HCT116 (cell line): ENCODE results near the gene REEP6. TPM values are rescaled to one million over a fixed set of nuclear protein-coding genes. Genes with fewer than 3 reads are reported as not detected.

Experiments used
- ATAC-seq: fragments of 200-7000 bp; cut with Tn5 transposase; 2 replicates; pipeline ENCODE4 v1.9.1; 2020; ENCODE audit warnings: mild to moderate bottlenecking, moderate library complexity
- BruUV-seq: library from RNA; stranded (reverse); fragments of 400-500 nt; replicated peaks from 2 replicates; lab custom pipeline; 2021; lab: Mats Ljungman, UMichigan
- CTCF ChIA-PET: fragments of 300-600 bp; sonication (Branson Sonifier 250); formaldehyde crosslinking; loops from one replicate; lab custom pipeline; 2021; ENCODE audit warnings: antibody characterized with exemption; lab: Charles Lee
- POLR2A ChIA-PET: fragments of 300-600, 350-600 bp; sonication (Branson Sonifier 250); formaldehyde crosslinking; loops from one replicate; lab custom pipeline; 2021; ENCODE audit warnings: antibody characterized with exemption; lab: Charles Lee
- RAD21 ChIA-PET, 2 experiments: fragments of 300-600 bp; sonication (Branson Sonifier 250); formaldehyde crosslinking; loops; one replicate each; lab custom pipeline; 2023; ENCODE audit warnings: low total read pairs in 2 of 2; ENCODE audit not compliant: uncharacterized antibody in 2 of 2, unreplicated experiment in 2 of 2, low non-redundant PET in 1 of 2; lab: Charles Lee
- DNase-seq: peaks from one replicate; pipeline ENCODE4 v3.0.0-alpha.2; 2010; ENCODE audit warnings: low read depth, low spot score
- H2AFZ ChIP-seq: fragments of 200-600 bp; shearing (Covaris generic), sonication (generic); 2 replicates; pipeline ENCODE4 v1.6.1; 2017; ENCODE audit warnings: low read depth, mixed run types, mixed read lengths, antibody characterized with exemption, low read length; ENCODE audit not compliant: poor library complexity, severe bottlenecking
- H3K27ac ChIP-seq: 2 replicates; pipeline ENCODE4 v1.5.1; 2012; ENCODE audit warnings: low read depth, low read length
- H3K27me3 ChIP-seq: fragments of 200-600 bp; sonication (generic); 2 replicates; pipeline ENCODE4 v1.6.1; 2016; ENCODE audit warnings: mixed run types, low read length, mixed read lengths; ENCODE audit not compliant: insufficient read depth
- H3K36me3 ChIP-seq, 2 experiments: fragments of 200-500 bp in 1 of 2; fragments of 200-600 bp in 1 of 2; sonication (Bioruptor generic) in 1 of 2; sonication (generic) in 1 of 2; 2 replicates each; pipeline versions ENCODE4 v1.5.1 to v1.6.1; 2014 to 2016; ENCODE audit warnings: low read length in 2 of 2, inconsistent platforms in 1 of 2, mixed read lengths in 1 of 2, mixed run types in 1 of 2; ENCODE audit not compliant: insufficient read depth in 2 of 2, control insufficient read depth in 1 of 2
- H3K4me1 ChIP-seq, 2 experiments: fragments of 200-600 bp in 1 of 2; sonication (generic) in 1 of 2; 2 replicates each; pipeline versions ENCODE4 v1.5.1 to v1.6.1; 2012 to 2017; ENCODE audit warnings: low read length in 2 of 2, inconsistent platforms in 1 of 2, mild to moderate bottlenecking in 1 of 2, mixed read lengths in 1 of 2, mixed run types in 1 of 2, moderate library complexity in 1 of 2; ENCODE audit not compliant: insufficient read depth in 2 of 2, control insufficient read depth in 1 of 2
- H3K4me2 ChIP-seq: fragments of 200-600 bp; sonication (generic); 2 replicates; pipeline ENCODE4 v1.6.1; 2017; ENCODE audit warnings: mixed run types, low read length, mixed read lengths
- H3K4me3 ChIP-seq, 2 experiments: fragments of 200-600 bp in 1 of 2; sonication (generic) in 1 of 2; replicated peaks in 1 of 2; 2 replicates each; pipeline ENCODE4 v1.5.1; 2011 to 2016; ENCODE audit warnings: low read length in 2 of 2, control low read depth in 1 of 2, low read depth in 1 of 2, mild to moderate bottlenecking in 1 of 2, mixed read lengths in 1 of 2, mixed run types in 1 of 2
- H3K79me2 ChIP-seq: fragments of 200-600 bp; sonication (generic); 2 replicates; pipeline ENCODE4 v1.6.1; 2017; ENCODE audit warnings: mild to moderate bottlenecking, mixed run types, low read length, moderate library complexity, mixed read lengths; ENCODE audit not compliant: insufficient read depth
- H3K9ac ChIP-seq: fragments of 200-600 bp; sonication (generic); 2 replicates; pipeline ENCODE4 v1.6.1; 2016; ENCODE audit warnings: low read length, mixed read lengths
- H3K9me2 ChIP-seq: fragments of 200-600 bp; sonication (generic), shearing (Covaris generic); 2 replicates; pipeline ENCODE4 v1.6.1; 2017; ENCODE audit warnings: mixed run types, mild to moderate bottlenecking, moderate library complexity; ENCODE audit not compliant: insufficient read depth
- H3K9me3 ChIP-seq, 2 experiments: fragments of 200-500 bp in 1 of 2; fragments of 200-600 bp in 1 of 2; sonication (Bioruptor generic) in 1 of 2; sonication (generic) in 1 of 2; 2 replicates each; pipeline ENCODE4 v1.6.1; 2014 to 2017; ENCODE audit warnings: low read length in 2 of 2, mixed read lengths in 2 of 2, inconsistent platforms in 1 of 2, low read depth in 1 of 2, mild to moderate bottlenecking in 1 of 2, mixed run types in 1 of 2, moderate library complexity in 1 of 2; ENCODE audit not compliant: control insufficient read depth in 1 of 2, insufficient read depth in 1 of 2
- H4K20me1 ChIP-seq: fragments of 200-600 bp; sonication (generic), shearing (Covaris generic); 2 replicates; pipeline ENCODE4 v1.6.1; 2017; ENCODE audit warnings: mixed run types, mild to moderate bottlenecking, moderate library complexity; ENCODE audit not compliant: insufficient read depth
- CBX3 ChIP-seq: IDR thresholded peaks from 2 replicates; pipeline ENCODE4 v1.6.1; 2012; ENCODE audit warnings: low read depth
- CEBPB ChIP-seq: IDR thresholded peaks from 2 replicates; pipeline ENCODE4 v1.6.1; 2012; ENCODE audit warnings: low read depth
- EZH2phosphoT487 ChIP-seq: fragments of 200-600 bp; IDR thresholded peaks from 2 replicates; pipeline ENCODE4 v1.6.1; 2018; ENCODE audit warnings: antibody characterized with exemption, borderline replicate concordance
- FOSL1 ChIP-seq: IDR thresholded peaks from 2 replicates; pipeline ENCODE4 v1.6.1; 2012; ENCODE audit warnings: low read depth
- POLR2A ChIP-seq: IDR thresholded peaks from 2 replicates; pipeline ENCODE4 v1.7.0; 2011; ENCODE audit warnings: borderline replicate concordance; ENCODE audit not compliant: insufficient read depth, insufficient read length; ENCODE audit errors: extremely low read depth
- POLR2AphosphoS5 ChIP-seq: IDR thresholded peaks from 2 replicates; pipeline ENCODE4 v1.6.1; 2011; ENCODE audit warnings: mild to moderate bottlenecking, low read depth, low read length, moderate library complexity
- RAD21 ChIP-seq: IDR thresholded peaks from 2 replicates; pipeline ENCODE4 v1.6.1; 2012; ENCODE audit warnings: low read depth, mild to moderate bottlenecking
- SIN3A ChIP-seq: IDR thresholded peaks from 2 replicates; pipeline ENCODE4 v1.6.1; 2012; ENCODE audit warnings: low read depth
- SRF ChIP-seq: IDR thresholded peaks from 2 replicates; pipeline ENCODE4 v1.6.1; 2012; ENCODE audit warnings: low read depth
- TCF7L2 ChIP-seq: IDR thresholded peaks from 2 replicates; pipeline ENCODE4 v1.7.0; 2011; ENCODE audit warnings: borderline replicate concordance, inconsistent platforms; ENCODE audit not compliant: insufficient read depth, insufficient read length; ENCODE audit errors: extremely low read depth
- YY1 ChIP-seq: IDR thresholded peaks from 2 replicates; pipeline ENCODE4 v1.6.1; 2011; ENCODE audit warnings: low read length, low read depth, moderate library complexity, mild to moderate bottlenecking; ENCODE audit not compliant: insufficient replicate concordance; ENCODE audit errors: extremely low read depth
- ZFX ChIP-seq: fragments of 450-650 bp; IDR thresholded peaks from 2 replicates; pipeline ENCODE4 v1.6.1; 2017
- intact Hi-C: fragments of 100-400 bp; cut with micrococcal nuclease; formaldehyde crosslinking; loops from 2 replicates; pipeline ENCODE4 v1.10.0; 2022
- total RNA-seq: library from RNA; stranded (reverse); gene quantifications from one replicate; pipeline ENCODE4 v1.2.1, GENCODE V29; 2021; ENCODE audit not compliant: unreplicated experiment
- TF ChIP-seq, protein P1 (sequence below): IDR thresholded peaks from 2 replicates; pipeline ENCODE4 v1.6.1; 2012; ENCODE audit warnings: low read depth

REEP6 gene
- total RNA-seq, 1 experiment from 2014 or later = 53.9 TPM

DNA sequence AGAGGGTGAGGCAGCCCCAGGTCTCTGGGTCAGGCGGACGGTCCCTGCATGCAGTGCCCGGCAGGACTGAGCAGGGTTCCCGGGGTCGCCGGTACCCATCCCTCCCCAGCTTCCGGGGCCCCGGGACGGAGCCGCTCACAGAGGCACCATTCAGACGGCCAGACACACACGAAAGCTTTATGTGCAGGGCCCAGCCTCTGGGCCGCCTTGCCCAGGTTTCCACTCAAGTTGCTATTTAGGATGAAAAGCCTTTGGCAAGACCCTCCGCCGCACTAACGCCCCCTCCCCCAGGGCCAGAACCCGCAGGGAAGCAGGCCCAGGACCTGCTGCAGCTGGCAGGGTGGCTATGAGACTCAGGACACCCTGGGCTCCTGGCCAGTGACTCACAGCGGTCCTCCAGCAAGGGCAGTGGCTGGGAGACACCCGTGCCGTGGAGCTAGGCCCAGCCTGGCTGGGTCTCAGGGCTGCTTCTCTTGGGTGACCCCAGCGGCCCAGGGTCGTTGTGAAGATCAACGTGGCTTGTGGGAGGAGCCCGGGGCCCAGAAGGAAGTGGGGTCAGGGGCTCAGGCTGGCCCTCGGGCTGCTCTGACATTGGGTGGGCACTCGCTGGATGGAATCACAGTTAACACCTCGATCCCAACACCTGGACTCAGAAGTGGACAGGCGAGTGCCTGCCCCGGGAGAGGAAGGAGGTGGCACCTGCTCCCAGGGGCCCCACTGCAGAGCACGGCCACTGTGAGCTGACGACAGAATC lies 16.8 kb upstream of the REEP6 start:
- intact Hi-C loops = no loop called here

DNA sequence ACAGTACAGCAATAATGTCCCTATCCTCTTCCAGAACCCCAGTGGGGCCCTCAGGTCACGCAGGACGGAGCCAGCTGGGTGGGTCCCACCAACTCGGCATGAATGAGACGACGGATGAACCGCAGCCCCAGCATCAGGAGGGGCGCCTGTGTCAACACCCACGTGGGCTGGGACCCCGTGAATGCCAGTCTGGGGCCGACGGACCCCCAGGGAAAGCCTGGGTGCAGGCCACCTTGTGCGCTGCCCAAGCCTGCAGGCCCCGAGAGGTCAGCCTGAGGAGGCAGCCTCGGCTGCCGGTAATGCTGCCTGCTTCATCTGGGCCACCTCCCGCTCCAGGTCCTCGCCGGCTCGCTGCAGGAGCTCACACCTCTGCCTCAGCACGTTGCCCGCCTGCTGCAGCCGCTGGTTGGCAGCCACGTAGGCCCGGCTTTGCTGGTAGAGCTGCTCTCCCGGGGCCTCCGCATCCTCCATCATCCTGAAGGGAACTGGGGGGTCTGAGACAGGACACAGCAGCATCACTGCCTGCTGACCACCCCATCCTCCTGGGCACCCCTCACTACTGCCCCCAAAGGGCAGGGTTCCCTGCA lies 16.1 kb upstream of the REEP6 start:
- no peak for ATAC-seq
- Histone ChIP-seq H3K4me3 (no peak overlapping the region), H3K4me1 (peaks cover 22 to 44% of the 10 kb centered on the region in 2 experiments), H2AFZ (no peak overlapping the region), H3K27ac (no peak overlapping the region; the same call in 1 of the 2 replicates), H3K9ac (no peak overlapping the region), H4K20me1 (no peaks in the 10 kb centered on the region), H3K4me2 (no peak overlapping the region), H3K79me2 (peaks cover 34% of the 10 kb centered on the region), H3K9me2 (no peaks in the 10 kb centered on the region), H3K27me3 (no peaks in the 10 kb centered on the region), H3K36me3 (peaks cover 3 to 5% of the 10 kb centered on the region in 2 experiments; a peak in 2 of 4 replicates), H3K9me3 (no peaks in the 10 kb centered on the region)
- ChIA-PET CTCF (no interaction called here), POLR2A (interaction anchor here (1.4 to 1.7 kb wide), 2 partner anchors 19 to 20 kb away, joined by 4 to 5 read pairs; no protein-coding TSS in a partner anchor), RAD21 (no interaction called here)
- intact Hi-C loops = no loop called here
- TF ChIP-seq EZH2phosphoT487 (no peak), RAD21 (no peak), CBX3 (no peak), POLR2AphosphoS5 (0 out of 2 replicates have a peak, but pooled peaks have one; percentile 4), CEBPB (no peak), SRF (no peak), ZFX (no peak)
- TF ChIP-seq, protein P1, sequence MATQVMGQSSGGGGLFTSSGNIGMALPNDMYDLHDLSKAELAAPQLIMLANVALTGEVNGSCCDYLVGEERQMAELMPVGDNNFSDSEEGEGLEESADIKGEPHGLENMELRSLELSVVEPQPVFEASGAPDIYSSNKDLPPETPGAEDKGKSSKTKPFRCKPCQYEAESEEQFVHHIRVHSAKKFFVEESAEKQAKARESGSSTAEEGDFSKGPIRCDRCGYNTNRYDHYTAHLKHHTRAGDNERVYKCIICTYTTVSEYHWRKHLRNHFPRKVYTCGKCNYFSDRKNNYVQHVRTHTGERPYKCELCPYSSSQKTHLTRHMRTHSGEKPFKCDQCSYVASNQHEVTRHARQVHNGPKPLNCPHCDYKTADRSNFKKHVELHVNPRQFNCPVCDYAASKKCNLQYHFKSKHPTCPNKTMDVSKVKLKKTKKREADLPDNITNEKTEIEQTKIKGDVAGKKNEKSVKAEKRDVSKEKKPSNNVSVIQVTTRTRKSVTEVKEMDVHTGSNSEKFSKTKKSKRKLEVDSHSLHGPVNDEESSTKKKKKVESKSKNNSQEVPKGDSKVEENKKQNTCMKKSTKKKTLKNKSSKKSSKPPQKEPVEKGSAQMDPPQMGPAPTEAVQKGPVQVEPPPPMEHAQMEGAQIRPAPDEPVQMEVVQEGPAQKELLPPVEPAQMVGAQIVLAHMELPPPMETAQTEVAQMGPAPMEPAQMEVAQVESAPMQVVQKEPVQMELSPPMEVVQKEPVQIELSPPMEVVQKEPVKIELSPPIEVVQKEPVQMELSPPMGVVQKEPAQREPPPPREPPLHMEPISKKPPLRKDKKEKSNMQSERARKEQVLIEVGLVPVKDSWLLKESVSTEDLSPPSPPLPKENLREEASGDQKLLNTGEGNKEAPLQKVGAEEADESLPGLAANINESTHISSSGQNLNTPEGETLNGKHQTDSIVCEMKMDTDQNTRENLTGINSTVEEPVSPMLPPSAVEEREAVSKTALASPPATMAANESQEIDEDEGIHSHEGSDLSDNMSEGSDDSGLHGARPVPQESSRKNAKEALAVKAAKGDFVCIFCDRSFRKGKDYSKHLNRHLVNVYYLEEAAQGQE = no peak
- DNase-seq = no peak
- BruUV-seq = no TSS peak

More for the DNA sequence above, 16.8 kb upstream of the REEP6 start:
- Histone ChIP-seq H2AFZ (no peak overlapping the region), H3K9me2 (no peaks in the 10 kb centered on the region), H3K36me3 (peaks cover 3 to 5% of the 10 kb centered on the region in 2 experiments; a peak in 2 of 4 replicates), H3K79me2 (peaks cover 34% of the 10 kb centered on the region), H3K4me2 (no peak overlapping the region), H4K20me1 (no peaks in the 10 kb centered on the region), H3K4me1 (peaks cover 23 to 43% of the 10 kb centered on the region in 2 experiments), H3K9ac (no peak overlapping the region), H3K9me3 (no peaks in the 10 kb centered on the region), H3K27ac (peak overlapping the region; percentile 14; the same call in 1 of the 2 replicates), H3K27me3 (no peaks in the 10 kb centered on the region), H3K4me3 (no peak overlapping the region)
- TF ChIP-seq YY1 (no peak), POLR2AphosphoS5 (no peak), RAD21 (no peak), TCF7L2 (no peak), FOSL1 (no peak), SIN3A (no peak), SRF (no peak), POLR2A (no peak), EZH2phosphoT487 (no peak)
- ATAC-seq (no peak), DNase-seq (no peak)
- ChIA-PET CTCF (no interaction called here), RAD21 (no interaction called here), POLR2A (interaction anchor here (1.7 kb wide), 1 partner anchor 18 kb away, joined by 5 read pairs; no protein-coding TSS in a partner anchor)
- no TSS peak for BruUV-seq
